HepG2 (cell line): ENCODE results near the gene DLG2. TPM values are rescaled to one million over a fixed set of nuclear protein-coding genes. Genes with fewer than 3 reads are reported as not detected.

ENCODE experiments used
- ATAC-seq: fragments of 200-7000 bp; cut with Tn5 transposase; 3 replicates; pipeline ENCODE4 v1.9.1; 2020; ENCODE audit warnings: mild to moderate bottlenecking, moderate library complexity
- BruUV-seq: library from RNA; stranded (reverse); fragments of 400-500 nt; replicated peaks from 2 replicates; lab custom pipeline; 2021; lab: Mats Ljungman, UMichigan
- CTCF ChIA-PET: fragments of 300-600 bp; formaldehyde crosslinking; extraction: SDS; loops from one replicate; lab custom pipeline; 2021; ENCODE audit warnings: low total read pairs, inconsistent platforms, low intra/inter-chr PET ratio; lab: Yijun Ruan, JAX
- POLR2A ChIA-PET: fragments of 350-600 bp; sonication (Branson Sonifier 250); formaldehyde crosslinking; loops from one replicate; lab custom pipeline; 2020; ENCODE audit warnings: antibody characterized with exemption, inconsistent platforms; lab: Yijun Ruan, JAX
- DNase-seq: peaks from one replicate; pipeline ENCODE4 v3.0.0-alpha.2; 2015; ENCODE audit warnings: low spot score
- FAIRE-seq: peaks from 3 replicates; lab custom pipeline; 2011; peaks lifted over from hg19 to GRCh38; lab: Jason Lieb, UNC
- H2AFZ ChIP-seq: one replicate; pipeline ENCODE4 v1.6.1; 2011; ENCODE audit warnings: low read length, inconsistent platforms
- H3K27ac ChIP-seq: fragments of 300-600 bp; 3 replicates; pipeline ENCODE4 v1.8.0; 2011; ENCODE audit warnings: mixed run types, mild to moderate bottlenecking, mixed read lengths, low read length, inconsistent platforms; ENCODE audit not compliant: insufficient read depth; ENCODE audit errors: extremely low read length
- H3K27me3 ChIP-seq, 2 experiments: fragments of 200-600 bp in 1 of 2; 2 replicates in 1 of 2; 3 replicates in 1 of 2; pipeline versions ENCODE4 v1.6.0 to v1.8.0; 2011; ENCODE audit warnings: low read length in 2 of 2, mild to moderate bottlenecking in 2 of 2, moderate library complexity in 2 of 2, inconsistent platforms in 1 of 2; ENCODE audit not compliant: insufficient read depth in 2 of 2, control insufficient read depth in 1 of 2
- H3K36me3 ChIP-seq, 2 experiments: fragments of 200-600 bp in 1 of 2; replicated peaks in 1 of 2; 2 replicates in 1 of 2; 3 replicates in 1 of 2; pipeline versions ENCODE4 v1.5.1 to v1.8.0; 2011; ENCODE audit warnings: low read length in 2 of 2, inconsistent platforms in 1 of 2; ENCODE audit not compliant: insufficient read depth in 2 of 2, control insufficient read depth in 1 of 2
- H3K4me1 ChIP-seq: 2 replicates; pipeline ENCODE4 v1.5.1; 2012; ENCODE audit warnings: low read length, inconsistent platforms; ENCODE audit not compliant: insufficient read depth
- H3K4me2 ChIP-seq: 2 replicates; pipeline ENCODE4 v1.6.0; 2011; ENCODE audit warnings: low read depth, low read length, inconsistent platforms
- H3K4me3 ChIP-seq, 3 experiments: fragments of 200-600 bp in 1 of 3; sonication (generic), shearing (Covaris generic) in 1 of 3; replicated peaks in 1 of 3; 2 replicates each; pipeline ENCODE4 v1.5.1; 2011 to 2016; ENCODE audit warnings: low read length in 3 of 3, inconsistent platforms in 2 of 3, low read depth in 2 of 3, mild to moderate bottlenecking in 2 of 3, control low read depth in 1 of 3, mixed read lengths in 1 of 3; ENCODE audit not compliant: insufficient read depth in 1 of 3
- H3K79me2 ChIP-seq: one replicate; pipeline ENCODE4 v1.6.1; 2011; ENCODE audit warnings: low read length, inconsistent platforms; ENCODE audit not compliant: insufficient read depth
- H3K9ac ChIP-seq: 2 replicates; pipeline ENCODE4 v1.6.0; 2011; ENCODE audit warnings: mild to moderate bottlenecking, low read depth, low read length, inconsistent platforms; ENCODE audit not compliant: insufficient read depth
- H3K9me3 ChIP-seq: 2 replicates; pipeline ENCODE4 v1.5.1; 2012; ENCODE audit warnings: mild to moderate bottlenecking, low read length
- H4K20me1 ChIP-seq: 2 replicates; pipeline ENCODE4 v1.6.0; 2011; ENCODE audit warnings: inconsistent platforms, mild to moderate bottlenecking, low read length, moderate library complexity; ENCODE audit not compliant: insufficient read depth
- AGO2 ChIP-seq: fragments of 200-400 bp; formaldehyde crosslinking; optimal IDR thresholded peaks from 2 replicates; pipeline ENCODE3; 2017; ENCODE audit warnings: mild to moderate bottlenecking, low read depth, low read length, moderate library complexity
- BCL6 ChIP-seq: IDR thresholded peaks from 2 replicates; pipeline ENCODE4 v1.6.1; 2016; ENCODE audit warnings: missing genetic modification reagents, missing compliant biosample characterization
- DBP ChIP-seq: sonication (generic); formaldehyde crosslinking; IDR thresholded peaks from 2 replicates; pipeline ENCODE4 v1.4.0; 2020; ENCODE audit warnings: missing genetic modification reagents; ENCODE audit errors: not compliant biosample characterization
- ETV5 ChIP-seq: IDR thresholded peaks from 2 replicates; pipeline ENCODE4 v1.6.1; 2018; ENCODE audit warnings: missing biosample characterization, missing genetic modification reagents, inconsistent platforms, borderline replicate concordance
- IKZF4 ChIP-seq: sonication (generic); formaldehyde crosslinking; IDR thresholded peaks from 2 replicates; pipeline ENCODE4 v1.5.1; 2020; ENCODE audit warnings: borderline replicate concordance, mild to moderate bottlenecking, low read depth, missing genetic modification reagents; ENCODE audit errors: not compliant biosample characterization
- KAT8 ChIP-seq: IDR thresholded peaks from 2 replicates; pipeline ENCODE4 v1.6.1; 2016; ENCODE audit warnings: missing genetic modification reagents, missing compliant biosample characterization
- KLF13 ChIP-seq: sonication (generic); formaldehyde crosslinking; IDR thresholded peaks from 2 replicates; pipeline ENCODE4 v1.4.0; 2020; ENCODE audit warnings: mild to moderate bottlenecking, missing genetic modification reagents
- MED13 ChIP-seq: sonication (generic); formaldehyde crosslinking; IDR thresholded peaks from 2 replicates; pipeline ENCODE4 v1.5.0; 2020; ENCODE audit warnings: missing genetic modification reagents
- NFRKB ChIP-seq: fragments of 450-650 bp; IDR thresholded peaks from 2 replicates; pipeline ENCODE4 v1.6.1; 2017
- RARG ChIP-seq: sonication (generic); formaldehyde crosslinking; IDR thresholded peaks from 2 replicates; pipeline ENCODE4 v1.4.0; 2020; ENCODE audit warnings: low read depth, mild to moderate bottlenecking, missing genetic modification reagents
- SIN3A ChIP-seq: IDR thresholded peaks from 2 replicates; pipeline ENCODE4 v1.6.1; 2011; ENCODE audit warnings: low read depth, mild to moderate bottlenecking, control low read depth, low read length, borderline replicate concordance
- SKIL ChIP-seq: sonication (generic); formaldehyde crosslinking; IDR thresholded peaks from 2 replicates; pipeline ENCODE4 v1.8.0; 2022; ENCODE audit warnings: missing genetic modification reagents, mild to moderate bottlenecking, moderate library complexity, borderline replicate concordance
- TAF15 ChIP-seq: fragments of 200-400 bp; formaldehyde crosslinking; IDR thresholded peaks from one replicate; pipeline ENCODE4 v1.6.1; 2018; ENCODE audit warnings: mild to moderate bottlenecking, low read depth, low read length; ENCODE audit not compliant: poor library complexity, severe bottlenecking
- TP53 ChIP-seq: sonication (generic); formaldehyde crosslinking; conservative IDR thresholded peaks from 2 replicates; pipeline ENCODE4 v1.4.0; 2020; ENCODE audit warnings: missing genetic modification reagents
- ZMAT3 ChIP-seq: sonication (generic); formaldehyde crosslinking; conservative IDR thresholded peaks from 2 replicates; pipeline ENCODE4 v1.7.0; 2021; ENCODE audit warnings: missing genetic modification reagents
- ZMAT5 ChIP-seq: sonication (generic); formaldehyde crosslinking; IDR thresholded peaks from 2 replicates; pipeline ENCODE4 v1.5.0; 2020; ENCODE audit warnings: mild to moderate bottlenecking, low read depth, missing genetic modification reagents, borderline replicate concordance
- ZNF616 ChIP-seq: sonication (generic); formaldehyde crosslinking; IDR thresholded peaks from 2 replicates; pipeline ENCODE4 v1.5.0; 2020; ENCODE audit warnings: low read depth, mild to moderate bottlenecking, missing genetic modification reagents
- WGBS: methylation state at CpG from one replicate; pipeline ENCODE4 v1.1.6; 2017; ENCODE audit warnings: low lambda C conversion rate; 5-methylcytosine and 5-hydroxymethylcytosine counted together
- in situ Hi-C: cut with HindIII; loops from 2 replicates; pipeline ENCODE4 v1.10.0; 2017; ENCODE audit warnings: low pct_unique_long_range_greater_than_20kb; ENCODE audit not compliant: extremely low pct_ligation_motif_present
- intact Hi-C: fragments of 100-400 bp; cut with micrococcal nuclease; formaldehyde crosslinking; loops from one replicate; pipeline ENCODE4 v1.10.0; 2022; ENCODE audit not compliant: unreplicated experiment
- polyA plus RNA-seq, 8 experiments: library from polyadenylated mRNA; depleted of rRNA in 3 of 8; stranded (reverse) in 7 of 8; unstranded in 1 of 8; fragments of >200 nt; fragmentation: Illumina TruSeq in 4 of 8; extraction: Trizol in 4 of 8; gene quantifications; 2 replicates each; pipeline versions ENCODE4 v1.2.1 to v1.2.3, GENCODE V29; 2011 to 2016; ENCODE audit warnings: low read depth in 4 of 8, missing spikeins in 1 of 8, mixed read lengths in 1 of 8; ENCODE audit not compliant: insufficient read depth in 1 of 8
- total RNA-seq, 5 experiments: library from RNA; depleted of rRNA; stranded (reverse); fragments of >200 nt; fragmentation: Illumina TruSeq; extraction: Trizol; gene quantifications; 2 replicates each; pipeline ENCODE4 v1.2.3, GENCODE V29; 2016; ENCODE audit warnings: low read depth in 1 of 5

Gene DLG2
- total and polyA plus RNA-seq, 2 of the 13 experiments (the other 11 are each of a cell fraction or from before 2014, with no cell fraction given) = 0.46 to 1.0 TPM

GRCh38 chr11:83566950-83567349 is 2060.2 kb downstream of the DLG2 start (continued):
- TF ChIP-seq SKIL (CRISPR knock-in tag) = no peak

GRCh38 chr11:83564870-83565269 is 2062.3 kb downstream of the DLG2 start:
- FAIRE-seq (no peak), ATAC-seq (no peak), DNase-seq (no peak)
- TF ChIP-seq ETV5 (CRISPR knock-in tag) = no peak
- TF ChIP-seq IKZF4 = no peak
- TF ChIP-seq SIN3A = no peak
- no peak for TF ChIP-seq ZNF616
- no peak for TF ChIP-seq TAF15
- no peak for TF ChIP-seq TP53 (CRISPR knock-in tag)
- TF ChIP-seq NFRKB = no peak
- TF ChIP-seq ZMAT5 (CRISPR knock-in tag) = no peak
- TF ChIP-seq KLF13 (CRISPR knock-in tag) = no peak
- no peak for TF ChIP-seq BCL6
- TF ChIP-seq ZMAT3 (CRISPR knock-in tag) = no peak
- no peak for TF ChIP-seq RARG
- TF ChIP-seq KAT8 (CRISPR knock-in tag) = no peak
- TF ChIP-seq DBP (CRISPR knock-in tag) = no peak
- no peak for TF ChIP-seq AGO2
- TF ChIP-seq MED13 (CRISPR knock-in tag) = no peak
- Histone ChIP-seq H3K36me3 (no peaks in the 10 kb centered on the region), H3K4me3 (no peak overlapping the region), H3K4me1 (no peaks in the 10 kb centered on the region), H4K20me1 (no peaks in the 10 kb centered on the region), H3K9ac (no peak overlapping the region), H3K4me2 (no peak overlapping the region), H3K9me3 (no peaks in the 10 kb centered on the region), H2AFZ (no peak overlapping the region), H3K27ac (no peak overlapping the region), H3K27me3 (no peaks in the 10 kb centered on the region), H3K79me2 (no peaks in the 10 kb centered on the region)
- BruUV-seq = no TSS peak
- intact Hi-C loops (no loop called here), in situ Hi-C loops (no loop called here)
- ChIA-PET CTCF (no interaction called here), POLR2A (no interaction called here)
- 11% methylated on average over 1 of the region's 1 CpG for WGBS
